Activated CD4-positive, alpha-beta T cell treated with anti-CD3 and anti-CD28 coated beads, Interleukin-2, amount 50 U/mL, for 1 hour (primary cell): Measurements from ENCODE around the gene KICS2.
"Not testable (repeated sequence)": the region's sequence is repeated elsewhere in the genome, so short reads cannot be mapped to it uniquely, and the experiment has no call there.

Experiments
- DNase-seq: peaks from one replicate; pipeline ENCODE4 v3.0.0-alpha.2; 2020

Gene KICS2

GRCh38 chr12:64222009-64222765 lies at the start of gene KICS2:
TSS of gene KICS2 (minus strand) at chr12:64222296. CDS start at chr12:64222237, 59 bp downstream.
- DNase-seq = peak; percentile 88

DNA sequence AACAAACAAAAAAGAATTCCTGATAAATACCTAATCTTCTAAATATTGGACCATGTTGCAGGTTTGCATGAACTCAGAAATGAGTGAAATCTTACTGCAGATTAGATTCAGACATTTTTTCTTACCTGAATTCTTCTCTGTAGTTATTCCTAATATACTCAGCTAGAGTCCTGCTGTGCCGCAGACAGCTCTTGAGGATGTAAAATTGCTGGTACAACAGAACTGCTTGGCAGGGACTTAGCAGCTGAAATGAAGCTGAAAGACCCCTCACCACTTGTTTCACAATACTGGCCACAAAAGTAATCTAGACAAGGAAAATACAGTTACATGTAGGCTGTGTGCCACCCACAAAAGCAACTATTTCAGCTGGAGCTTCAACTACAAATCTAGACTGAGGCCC lies 48.3 kb upstream of the KICS2 start:
- no peak for DNase-seq

- no peak for DNase-seq
Observed at GRCh38 chr12:64269161-64269560, 47.1 kb upstream of the KICS2 start.

GRCh38 chr12:64268409-64268808 lies 46.3 kb upstream of the KICS2 start:
- no peak for DNase-seq

DNA sequence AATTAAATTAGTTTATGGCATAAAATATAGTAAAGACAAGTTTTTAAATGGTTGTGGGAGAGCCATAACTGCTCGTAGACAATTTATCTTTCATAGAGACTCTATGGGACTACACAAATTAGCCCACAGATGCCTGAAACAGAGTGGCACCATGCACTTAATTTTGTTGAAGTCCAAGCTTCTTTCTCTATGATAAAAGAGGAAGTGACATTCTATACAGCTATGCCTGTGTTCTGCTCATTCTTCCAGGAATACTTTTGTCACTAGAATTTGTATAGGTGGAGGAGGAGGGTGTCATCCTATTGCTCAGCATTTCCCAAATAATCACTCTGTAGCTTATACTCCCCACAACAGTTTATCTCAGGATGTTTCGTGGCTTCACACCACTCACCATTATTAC lies 43.7 kb upstream of the KICS2 start:
- no peak for DNase-seq

DNA sequence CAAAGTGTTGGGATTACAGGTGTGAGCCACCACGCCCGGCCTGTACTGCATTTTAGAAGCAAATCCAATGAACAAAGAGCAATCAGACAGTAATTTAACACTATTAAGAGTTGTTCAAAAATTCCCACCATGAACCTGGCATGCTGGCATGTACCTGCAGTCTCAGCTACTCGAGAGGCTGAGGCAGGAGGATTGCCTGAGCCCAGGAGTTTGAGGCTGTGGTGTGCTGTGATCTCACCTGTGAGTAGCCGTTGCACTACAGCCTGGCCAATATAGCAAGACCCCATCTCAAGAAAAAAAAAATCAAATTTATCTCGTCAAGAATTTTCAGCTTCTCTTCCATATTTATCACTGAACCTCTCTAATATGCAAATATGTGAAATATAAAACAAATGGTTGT lies 39.7 kb upstream of the KICS2 start:
- DNase-seq = no peak

DNA sequence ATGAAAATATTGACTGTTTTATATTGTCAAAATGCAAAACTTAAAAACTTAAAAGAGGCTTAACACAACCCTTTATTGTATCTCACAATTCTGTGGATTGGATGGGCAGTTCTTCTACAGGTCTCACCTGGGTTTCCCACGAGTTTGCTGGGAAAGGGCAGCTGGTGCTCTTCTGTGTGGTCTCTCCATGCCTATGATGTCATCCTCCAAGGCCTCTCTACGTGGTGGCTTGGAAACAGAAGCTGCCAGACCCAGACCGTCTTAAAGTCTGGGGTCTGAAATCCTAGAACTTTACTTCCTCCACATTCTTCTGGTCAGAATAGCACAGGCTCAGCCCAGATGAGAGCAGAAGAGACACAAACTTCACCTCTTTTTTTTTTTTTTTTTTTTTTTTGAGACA lies 36.5 kb upstream of the KICS2 start:
- DNase-seq = no peak

DNA sequence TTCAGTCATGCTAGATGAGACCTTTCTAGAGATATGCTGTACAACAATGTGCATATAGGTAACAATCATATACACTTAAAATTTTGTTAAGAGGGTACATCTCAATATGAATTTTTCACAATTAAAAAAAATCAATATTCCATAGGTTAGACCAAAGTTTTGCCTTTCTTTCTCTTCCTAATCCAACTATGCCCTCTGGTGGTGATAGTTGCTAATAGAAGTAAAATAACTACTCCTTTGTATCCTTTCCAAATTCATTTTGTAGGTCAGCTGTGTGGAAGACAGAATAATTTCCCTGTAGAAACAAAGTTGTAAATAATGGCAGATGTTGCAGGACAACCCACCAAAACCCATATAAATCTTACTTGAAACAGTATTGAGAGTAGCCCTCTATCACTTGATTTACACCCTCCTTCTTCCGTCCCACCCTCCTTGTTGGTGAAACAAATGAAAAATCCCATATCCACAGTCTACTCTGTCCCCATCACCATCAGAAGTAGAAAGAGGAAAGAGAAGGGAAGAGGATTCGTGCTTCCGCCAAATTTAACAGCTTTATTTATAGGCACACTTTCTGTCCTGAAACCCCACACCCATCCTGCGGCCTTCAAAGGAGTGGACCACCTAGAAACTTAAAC lies 34.2 kb upstream of the KICS2 start:
- no peak for DNase-seq

DNA sequence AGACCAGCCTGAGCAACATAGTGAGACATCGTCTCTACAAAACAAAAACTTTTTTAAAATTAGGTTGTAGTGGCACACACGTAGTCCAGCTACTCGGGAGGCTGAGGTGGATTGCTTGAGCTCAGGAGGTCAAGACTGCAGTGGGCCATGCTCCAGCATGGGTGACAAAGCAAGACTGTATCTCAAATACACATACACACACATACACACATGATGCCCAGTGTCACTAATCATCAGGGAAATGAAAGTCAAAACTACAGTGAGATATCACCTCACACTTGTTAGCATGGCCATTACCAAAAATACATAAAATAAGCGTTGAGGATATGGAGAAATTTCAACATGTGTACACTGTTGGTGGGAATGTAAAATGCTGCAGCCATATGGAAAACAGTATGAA lies 33.2 kb upstream of the KICS2 start:
- DNase-seq = no peak

DNA sequence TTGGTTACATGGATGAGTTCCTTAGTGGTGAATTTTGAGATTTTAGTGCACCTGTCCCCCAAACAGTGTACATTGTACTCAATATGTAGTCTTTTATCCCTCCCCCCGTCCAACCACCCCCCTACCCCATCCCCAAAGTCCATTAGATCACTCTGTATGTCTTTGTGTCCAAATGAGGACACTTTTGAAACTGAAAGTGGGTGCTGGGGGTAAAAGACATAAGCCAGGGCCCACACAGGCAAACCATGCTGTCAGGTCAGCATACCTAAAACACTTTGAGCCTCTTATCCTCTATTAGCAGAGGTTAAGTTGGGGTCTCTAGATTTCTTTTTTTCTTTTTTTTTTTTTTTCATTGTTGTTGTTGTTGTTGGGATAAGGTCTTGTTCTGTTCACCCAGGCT lies 31.3 kb upstream of the KICS2 start:
- no peak for DNase-seq

DNA sequence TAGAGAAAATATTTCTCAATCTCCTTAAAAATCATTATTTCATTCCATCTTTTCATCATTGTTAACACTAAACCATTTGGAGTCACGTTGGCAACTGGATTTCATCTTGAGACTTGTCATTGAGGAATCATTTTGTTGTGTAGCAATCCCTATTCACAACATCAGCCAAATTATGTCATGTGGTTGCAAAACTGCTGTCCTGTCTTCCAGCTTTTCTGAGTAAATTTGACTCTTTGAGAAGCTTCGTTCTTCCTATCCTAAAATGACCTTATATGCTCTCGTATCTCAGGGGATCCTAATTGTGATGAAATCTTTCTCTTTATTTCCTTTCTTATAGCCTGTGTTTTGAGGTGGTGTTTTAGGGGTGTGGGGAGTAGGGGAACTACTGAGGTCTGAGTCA lies 30.6 kb upstream of the KICS2 start:
- DNase-seq = no peak

GRCh38 chr12:64243809-64244208 lies 21.7 kb upstream of the KICS2 start:
- no peak for DNase-seq

DNA sequence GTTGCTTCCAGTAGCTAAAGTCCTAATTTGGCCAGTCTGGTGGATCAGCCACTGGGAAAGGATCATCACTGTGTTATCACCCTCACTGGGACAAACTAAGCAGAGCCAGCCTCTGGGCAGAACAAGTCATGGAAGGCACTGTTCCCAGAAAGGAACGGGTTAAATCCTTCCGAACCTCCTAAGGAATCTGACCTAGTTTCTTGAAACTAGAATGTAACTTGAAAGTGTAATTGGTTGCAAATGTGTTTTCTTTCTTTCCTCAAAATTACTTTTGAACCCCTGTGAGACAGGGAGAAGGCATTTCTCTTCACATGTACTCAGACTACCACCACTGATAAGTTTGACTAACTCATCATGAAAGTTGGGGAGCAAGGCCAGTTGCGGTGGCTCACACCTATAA lies 18.7 kb upstream of the KICS2 start:
- no peak for DNase-seq

- no peak for DNase-seq
Observed at GRCh38 chr12:64237382-64237781, 15.3 kb upstream of the KICS2 start.

DNA sequence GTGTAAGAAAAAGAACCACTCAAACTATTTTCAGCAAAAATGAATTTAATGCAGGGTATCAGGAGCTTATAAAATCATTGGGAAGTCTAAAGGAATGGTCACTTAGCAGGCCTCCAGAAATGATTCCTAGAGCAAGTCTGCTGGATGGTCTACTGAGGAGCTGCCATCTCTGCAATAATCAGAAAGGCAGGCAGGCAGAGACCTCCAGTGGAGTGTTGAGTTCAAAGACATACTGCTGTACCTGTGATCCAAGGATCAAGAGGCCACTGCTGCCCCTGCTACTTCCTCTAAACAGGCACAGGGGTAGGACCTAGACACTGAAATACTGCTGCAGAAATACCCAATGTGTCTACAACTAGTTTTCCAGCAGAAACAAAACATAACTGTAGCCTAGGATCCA lies 14.5 kb upstream of the KICS2 start:
- no peak for DNase-seq

GRCh38 chr12:64232196-64232595 lies 10.1 kb upstream of the KICS2 start:
- DNase-seq = no peak

DNA sequence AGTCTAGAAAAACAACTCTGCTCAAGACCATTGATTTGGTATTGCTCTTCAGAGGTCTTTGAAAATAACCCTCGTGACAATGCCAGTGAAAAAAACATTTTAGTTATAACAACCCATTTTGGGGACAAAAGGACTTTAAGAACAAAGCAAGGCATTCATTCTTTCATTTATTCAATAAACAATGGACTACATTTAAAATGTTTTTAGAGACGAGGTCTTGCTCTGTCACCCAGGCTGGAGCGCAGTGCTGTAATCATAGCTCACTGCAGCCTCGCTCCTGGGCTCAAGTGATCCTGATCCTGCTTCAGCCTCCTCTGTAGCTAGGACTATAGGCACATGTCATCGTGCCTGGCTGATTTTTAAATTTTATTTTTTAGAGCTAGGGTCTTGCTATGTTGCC lies 7.7 kb upstream of the KICS2 start:
- DNase-seq = no peak

- DNase-seq = no peak
Observed at GRCh38 chr12:64229240-64229639, 7.1 kb upstream of the KICS2 start.

- no peak for DNase-seq
Observed at GRCh38 chr12:64225626-64226025, 3.5 kb upstream of the KICS2 start.

DNA sequence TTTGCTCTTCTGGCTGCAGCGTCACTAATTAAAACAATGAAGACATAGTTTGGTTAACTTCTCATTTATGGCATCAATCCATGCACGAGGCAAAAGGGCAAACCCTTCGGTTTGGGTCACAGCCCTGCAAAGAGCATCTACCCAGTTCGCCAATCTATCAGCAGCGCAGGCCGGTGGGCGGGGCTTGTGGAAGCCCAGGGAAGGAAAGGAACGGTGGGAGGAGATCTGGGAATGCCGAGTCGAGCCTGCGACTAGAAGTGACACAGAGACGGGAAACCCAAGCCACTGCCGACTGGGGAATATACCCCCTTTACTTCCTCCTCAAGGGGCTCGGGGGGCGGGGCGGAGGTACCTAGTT lies 466 bp downstream of the KICS2 start:
- no peak for DNase-seq

DNA sequence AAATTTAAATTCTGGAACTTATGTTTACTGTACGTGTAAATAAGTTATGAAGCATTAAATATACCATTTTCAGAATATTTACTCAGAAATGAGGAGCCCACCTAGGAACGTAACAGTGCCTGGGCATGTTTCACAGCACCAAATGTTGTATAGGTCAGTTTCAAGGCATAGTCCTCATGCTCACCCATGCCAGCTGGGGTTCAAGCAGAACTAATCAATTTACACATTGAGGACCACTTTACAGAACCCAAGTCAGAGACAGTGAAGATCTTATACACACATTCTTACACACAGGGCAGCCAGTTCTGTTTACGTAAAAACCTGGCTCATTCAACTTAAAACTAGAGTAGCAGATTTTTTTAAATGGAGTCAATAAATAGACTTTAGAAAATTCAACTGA lies 2.0 kb downstream of the KICS2 start:
- DNase-seq = no peak

DNA sequence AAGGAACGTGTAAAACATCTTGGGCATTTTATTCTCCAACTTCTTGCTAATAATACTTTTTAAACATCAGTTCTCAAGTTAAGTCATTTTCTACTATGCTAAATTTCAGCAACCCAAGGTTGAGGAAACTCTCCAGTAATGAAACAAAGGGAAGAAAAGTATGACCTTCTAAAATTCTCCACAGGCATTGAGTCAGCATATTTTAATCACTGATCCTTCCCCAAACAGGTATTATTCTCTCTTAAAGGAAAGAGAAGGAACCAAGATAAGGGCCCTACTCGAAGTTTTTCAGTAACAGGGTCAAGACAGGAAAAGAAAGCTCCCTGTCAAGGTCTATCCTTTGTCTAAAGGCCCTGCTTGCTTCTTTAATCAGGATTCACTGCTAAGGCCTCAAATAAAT lies 3.0 kb downstream of the KICS2 start:
- no peak for DNase-seq

DNA sequence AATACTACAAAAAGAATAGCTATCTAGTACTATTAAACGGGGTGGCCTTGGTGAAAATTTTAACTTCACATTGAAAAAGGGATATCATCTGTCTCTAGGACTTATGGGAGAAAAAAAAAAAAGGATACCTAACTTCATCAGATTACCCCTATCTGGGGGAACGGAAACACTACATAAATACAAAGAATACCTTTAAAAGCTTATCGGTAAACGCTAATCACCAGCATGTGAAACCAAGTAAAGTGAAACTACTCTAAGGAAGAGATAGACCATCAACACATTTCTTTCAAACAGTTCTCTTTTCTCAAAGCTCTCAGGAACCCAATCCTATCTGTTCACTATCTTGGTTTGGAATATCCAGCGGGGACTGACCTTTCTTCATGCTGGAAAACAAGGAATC lies 3.5 kb downstream of the KICS2 start:
- no peak for DNase-seq

GRCh38 chr12:64217643-64218042 lies 4.5 kb downstream of the KICS2 start:
- not testable (repeated sequence) for DNase-seq

GRCh38 chr12:64216239-64216638 lies 5.9 kb downstream of the KICS2 start:
- no peak for DNase-seq
